Left ventricle myocardium superior (tissue), 1 donor: ENCODE measurements around the gene MAP3K2. TPM values are rescaled to one million over a fixed set of nuclear protein-coding genes. Genes with fewer than 3 reads are reported as not detected.
A peak's percentile ranks its signal among the peaks of the same experiment; 100 is the strongest.

ENCODE experiments used
- ATAC-seq: fragments of 200-7000 bp; cut with Tn5 transposase; one replicate; pipeline ENCODE4 v1.9.1; 2020; ENCODE audit warnings: mild to moderate bottlenecking, moderate library complexity
- DNase-seq: peaks from one replicate; pipeline ENCODE4 v3.0.0-alpha.2; 2020
- intact Hi-C: fragments of 100-400 bp; cut with micrococcal nuclease; formaldehyde crosslinking; loops from one replicate; pipeline ENCODE4 v1.11.0; 2022
- total RNA-seq: library from RNA; stranded (reverse); fragmentation: NEBNext Ultra II Directional; extraction: Animal tissue kit (Norgen Biotek cat#: 25700); gene quantifications from one replicate; pipeline ENCODE4 v1.2.1, GENCODE V29; 2021
- donor health status: DM: no; HTN: yes; CAD: no; lungs with severe emphysema.

The MAP3K2 gene
- total RNA-seq, 1 donor from 2014 or later: 24.9 TPM

DNA sequence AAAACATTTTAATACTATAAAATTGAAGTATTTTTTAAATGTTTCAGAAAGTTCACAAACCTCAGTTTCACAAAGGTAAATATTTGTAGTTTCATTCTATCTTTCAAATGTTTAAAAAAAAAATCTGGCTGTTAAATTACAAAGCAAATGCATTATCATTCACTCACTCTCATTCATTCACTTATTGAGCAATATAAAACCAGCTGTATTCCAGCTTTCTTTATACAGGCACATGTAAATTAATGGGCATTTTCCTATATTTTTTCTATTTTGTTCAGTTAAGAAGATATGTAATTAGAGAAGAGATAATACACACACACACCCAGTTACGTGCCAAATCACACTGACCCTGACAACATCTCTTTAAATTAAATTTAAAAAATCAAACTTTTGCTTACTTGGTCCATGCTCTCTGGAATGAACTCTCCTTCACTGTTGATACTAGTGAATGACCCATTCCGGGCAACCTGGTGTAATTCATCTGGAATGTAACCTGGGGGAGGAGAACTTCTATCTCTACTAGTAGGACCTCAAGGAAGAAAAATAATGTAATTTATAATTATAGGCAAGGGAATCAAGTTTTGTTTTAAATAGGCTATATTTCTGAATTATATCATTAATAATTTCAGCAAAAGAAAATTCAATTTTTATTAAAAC lies 61.4 kb downstream of the MAP3K2 start:
- intact Hi-C loops: no loop called here
- no peak for ATAC-seq
- no peak for DNase-seq

DNA sequence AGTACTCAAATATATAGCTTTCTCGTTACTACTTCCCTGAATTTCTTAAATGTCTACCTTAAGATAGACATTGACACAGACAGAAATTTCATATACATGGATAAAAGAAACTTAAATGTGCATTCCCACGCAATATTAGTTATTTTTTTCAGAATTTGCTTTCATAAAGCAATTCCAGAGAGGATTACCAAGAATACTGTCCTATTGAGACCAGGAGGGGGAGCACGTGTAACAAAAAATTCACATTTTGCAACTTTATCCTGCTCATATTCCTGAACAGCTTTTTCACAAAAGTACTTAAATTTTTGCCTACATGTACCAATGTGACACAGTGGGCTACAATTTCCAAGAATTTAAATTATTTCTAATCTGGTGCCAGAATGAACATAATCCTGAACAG lies 63.1 kb downstream of the MAP3K2 start:
- DNase-seq (no peak), ATAC-seq (no peak)
- intact Hi-C loops: loop anchor here (5.0 kb wide), 1 partner anchor 153 kb away; no protein-coding TSS in a partner anchor

DNA sequence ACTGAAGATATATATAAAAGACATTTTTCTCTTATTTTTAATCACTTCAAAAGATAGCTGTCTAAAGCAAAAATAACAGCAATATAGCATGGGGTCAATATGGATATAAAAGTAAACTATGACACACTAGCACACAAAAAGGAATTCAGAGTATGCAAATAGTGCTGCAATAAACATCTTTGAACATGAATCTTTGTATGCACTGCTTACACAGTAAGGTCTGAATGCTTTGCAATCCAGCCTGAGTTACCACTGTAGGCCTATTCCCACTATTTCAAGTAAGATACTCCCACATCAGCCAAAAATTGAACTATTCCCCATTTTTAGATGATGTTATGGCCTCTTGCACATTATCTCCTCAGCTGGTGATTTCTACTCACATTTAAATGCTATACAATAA lies 66.5 kb downstream of the MAP3K2 start:
- intact Hi-C loops: loop anchor here (5.0 kb wide), 1 partner anchor 156 kb away; no protein-coding TSS in a partner anchor
- no peak for DNase-seq
- no peak for ATAC-seq

DNA sequence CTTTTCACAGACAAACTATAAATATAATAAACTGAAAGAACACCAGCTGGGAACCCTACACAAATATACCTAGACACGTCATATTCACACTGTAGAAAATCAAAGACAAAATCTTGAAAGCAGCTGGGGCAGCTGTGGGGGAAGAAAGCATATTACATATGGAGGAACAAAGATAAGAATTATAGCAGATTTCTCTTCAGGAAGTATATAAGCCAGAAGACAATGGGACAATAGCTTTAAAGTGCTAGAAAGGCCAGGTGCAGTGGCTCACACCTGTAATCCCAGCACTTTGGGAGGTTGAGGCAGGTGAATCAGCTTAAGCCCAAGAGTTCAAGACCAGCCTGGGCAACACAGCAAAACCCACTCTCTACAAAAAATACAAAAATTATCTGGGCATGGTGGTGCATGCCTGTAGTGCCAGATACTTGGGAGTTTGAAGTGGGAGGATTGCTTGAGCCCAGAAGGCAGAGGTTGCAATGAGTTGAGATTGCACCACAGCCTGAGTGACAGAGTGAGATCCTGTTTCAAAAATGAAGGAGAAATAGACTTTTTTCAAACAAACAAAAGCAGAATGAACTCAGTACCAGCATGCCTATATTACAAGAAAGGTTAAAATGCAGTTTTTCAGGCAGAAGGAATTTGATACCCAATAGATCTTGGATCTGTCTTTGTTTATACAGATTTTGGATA lies 67.0 kb downstream of the MAP3K2 start:
- no peak for DNase-seq
- intact Hi-C loops: loop anchor here (5.0 kb wide), 1 partner anchor 157 kb away; no protein-coding TSS in a partner anchor
- ATAC-seq: no peak

DNA sequence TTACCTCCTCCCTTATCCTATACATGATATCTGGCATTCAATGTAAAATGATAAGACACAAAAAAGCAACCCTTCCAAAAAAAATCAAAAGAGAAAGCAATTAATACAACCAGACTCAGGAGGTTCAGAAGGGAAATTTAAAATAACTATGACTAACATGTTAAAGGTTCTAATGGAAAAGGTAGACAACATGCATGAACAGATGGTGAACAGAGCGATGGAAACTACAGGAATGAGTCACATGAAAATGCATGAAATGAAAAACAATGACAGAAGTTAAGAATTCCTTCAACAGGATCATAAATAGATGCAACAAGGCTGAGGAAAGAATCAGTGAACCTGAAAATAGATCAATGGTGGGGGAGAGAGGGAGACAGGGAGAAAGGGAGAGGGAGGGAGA lies 67.7 kb downstream of the MAP3K2 start:
- DNase-seq (no peak), ATAC-seq (no peak)
- intact Hi-C loops: loop anchor here (5.0 kb wide), 1 partner anchor 157 kb away; no protein-coding TSS in a partner anchor

DNA sequence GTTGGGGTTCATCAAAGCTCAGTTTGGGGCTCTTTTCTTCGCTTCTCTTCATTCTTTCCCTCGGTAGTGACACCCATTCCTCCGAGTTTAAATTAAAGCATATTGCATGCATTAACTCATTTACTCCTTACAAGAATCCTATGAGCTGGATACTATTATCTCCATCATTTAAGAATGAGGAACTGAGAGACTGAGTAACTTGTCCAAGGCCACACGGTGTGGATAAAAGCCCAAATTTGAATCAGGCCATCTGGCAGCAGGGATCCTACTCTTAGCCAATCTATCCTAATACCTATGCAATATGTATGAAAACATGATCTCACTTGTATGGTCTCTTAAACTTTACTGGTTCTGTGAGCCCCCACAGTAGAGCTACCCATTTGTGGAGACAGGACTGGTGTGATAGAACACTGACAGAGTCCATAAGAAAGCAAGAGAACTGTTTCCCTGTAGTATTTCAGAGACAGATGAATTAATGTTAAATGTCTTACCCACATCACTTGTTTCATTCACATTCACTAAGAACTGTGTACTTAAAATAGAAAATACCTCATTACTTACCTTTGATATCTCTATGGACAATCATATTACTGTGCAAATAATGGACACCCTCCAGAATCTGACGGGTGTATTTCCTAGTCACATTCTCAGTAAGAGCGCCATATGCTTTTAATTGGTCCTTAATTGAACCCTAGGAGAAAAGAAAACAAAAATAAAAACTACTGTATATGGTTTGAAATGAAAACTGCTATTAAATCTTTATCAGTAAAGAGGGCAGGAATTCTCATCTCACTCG lies 73.4 kb downstream of the MAP3K2 start:
- intact Hi-C loops: no loop called here
- DNase-seq: no peak
- ATAC-seq: no peak

DNA sequence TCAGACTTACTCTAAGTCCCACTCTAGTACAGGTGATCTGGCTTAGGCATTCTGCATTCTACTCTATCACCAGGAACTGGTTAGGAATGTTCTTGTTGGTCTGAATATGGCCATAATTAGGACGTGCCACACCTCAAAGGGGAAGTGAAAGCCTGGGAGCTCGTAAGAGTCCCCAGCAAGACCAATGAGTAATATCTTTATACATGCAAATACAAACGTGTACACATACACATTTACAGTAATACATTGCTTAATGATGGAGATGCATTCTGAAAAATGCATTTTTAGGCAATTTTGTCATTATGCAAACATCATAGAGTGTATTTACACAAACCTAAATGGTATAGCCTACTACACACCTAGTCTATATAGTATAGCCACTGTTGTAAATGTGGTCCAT lies 74.4 kb downstream of the MAP3K2 start:
- ATAC-seq: no peak

DNA sequence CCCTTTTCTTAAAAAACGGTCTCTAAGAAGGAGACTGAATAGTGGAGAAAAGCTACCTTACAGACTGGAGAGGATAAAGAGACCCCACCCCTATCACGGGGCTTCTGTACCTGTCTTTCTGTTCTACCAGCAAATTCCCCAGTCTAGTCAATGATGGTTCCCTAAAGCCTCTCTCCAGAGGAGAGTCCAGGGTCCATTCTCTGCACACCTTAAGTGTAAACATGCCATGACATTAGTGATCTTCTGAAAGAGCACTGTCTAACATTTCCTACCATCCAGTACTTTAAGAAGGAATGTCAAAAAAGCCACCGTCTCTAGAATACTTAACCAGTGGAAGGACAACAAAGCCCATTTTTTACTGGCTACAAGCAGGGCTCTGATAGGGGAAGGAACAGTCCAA lies 76.8 kb downstream of the MAP3K2 start:
- ATAC-seq (no peak), DNase-seq (no peak)
- intact Hi-C loops: no loop called here

More for the DNA sequence above, 74.4 kb downstream of the MAP3K2 start:
- intact Hi-C loops: no loop called here
- DNase-seq: no peak

DNA sequence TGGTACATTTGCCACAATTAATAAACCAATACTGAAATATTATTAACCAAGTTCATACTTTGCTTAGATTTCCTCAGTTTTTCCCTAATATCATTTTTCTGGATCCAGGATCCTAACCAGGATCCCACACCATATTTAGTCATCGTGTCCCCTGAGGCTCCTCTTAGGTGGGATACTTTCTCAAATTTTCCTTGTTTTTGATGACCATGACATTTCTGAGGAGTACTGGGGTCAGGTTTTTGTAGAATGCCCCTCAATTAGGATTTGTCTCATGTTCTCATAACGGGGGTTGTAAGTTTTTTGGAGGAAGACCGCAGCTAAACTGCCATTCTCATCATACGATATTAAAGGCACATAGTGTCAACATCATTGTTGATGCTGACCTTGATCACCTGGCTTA lies 78.3 kb downstream of the MAP3K2 start:
- intact Hi-C loops: no loop called here
- no peak for ATAC-seq
- no peak for DNase-seq

DNA sequence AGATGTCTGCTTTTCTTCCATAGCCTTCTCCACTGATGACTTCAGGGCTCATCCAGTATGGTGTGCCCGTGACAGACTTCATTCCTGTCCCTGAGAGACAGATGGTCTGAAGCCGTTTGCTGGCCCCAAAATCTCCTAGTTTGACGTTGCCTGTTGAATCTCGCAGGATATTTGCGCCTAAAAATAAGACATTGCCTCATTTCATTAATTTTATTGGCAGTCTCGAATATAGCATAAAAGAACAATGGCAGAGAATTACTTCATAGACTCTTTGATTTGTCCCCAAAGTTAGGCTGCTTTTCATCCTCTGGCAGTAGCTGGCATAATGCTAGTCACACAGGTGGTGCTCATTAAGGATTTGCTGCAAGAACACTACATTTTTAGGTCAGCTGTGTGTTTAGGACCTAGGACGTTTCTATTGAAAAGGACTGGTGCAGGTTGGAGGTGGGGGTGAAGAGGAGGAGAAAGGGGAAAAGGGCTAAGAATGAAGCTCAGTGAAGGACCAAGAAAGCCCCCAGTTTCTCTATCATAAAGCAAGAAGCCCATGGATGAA lies 79.1 kb downstream of the MAP3K2 start:
- DNase-seq: no peak
- intact Hi-C loops: no loop called here
- no peak for ATAC-seq

DNA sequence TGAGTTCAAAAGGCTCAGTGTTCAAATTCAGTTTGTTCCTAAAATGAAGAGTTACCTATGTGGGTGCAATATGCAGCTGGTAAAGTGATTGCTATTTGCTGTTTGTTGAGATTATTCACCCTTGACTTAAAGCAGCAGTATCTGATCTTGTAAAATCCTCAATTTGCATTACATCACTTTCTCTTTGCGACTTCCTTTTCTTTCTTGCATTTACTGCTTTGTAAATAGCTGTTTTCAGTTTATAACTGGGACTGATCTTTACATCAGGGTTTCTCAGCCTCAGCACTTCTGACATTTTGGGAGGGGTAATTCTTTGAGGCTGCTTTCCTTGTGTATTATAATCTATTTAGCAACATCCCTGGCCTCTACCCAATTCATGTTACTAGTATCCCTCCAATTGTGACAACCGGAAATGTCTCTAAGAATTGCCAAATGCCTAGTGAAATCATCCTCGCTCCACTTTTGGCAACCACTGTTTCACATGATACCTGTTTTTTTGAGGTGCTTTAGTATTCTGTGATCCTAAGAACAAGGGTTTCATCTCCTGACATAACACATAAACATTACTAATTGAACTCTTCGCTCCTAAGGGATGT lies 81.7 kb downstream of the MAP3K2 start:
- no peak for DNase-seq
- no peak for ATAC-seq
- intact Hi-C loops: no loop called here

DNA sequence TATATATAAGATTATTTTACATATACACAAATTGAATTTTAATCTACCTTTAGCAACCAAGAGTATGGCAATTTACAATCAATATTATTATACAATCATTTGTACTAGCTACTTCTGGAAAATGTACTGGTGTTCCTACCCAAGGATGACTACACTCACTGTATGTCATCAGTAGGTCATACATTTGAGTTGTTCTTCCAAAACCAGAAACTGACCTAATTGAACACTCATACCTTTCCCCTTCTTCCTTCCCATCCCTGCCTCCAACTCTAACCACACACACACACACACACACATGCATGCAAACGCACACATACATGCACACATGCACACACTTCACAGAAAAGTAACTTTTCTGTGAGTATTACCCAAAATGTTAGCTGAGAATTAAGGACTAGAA lies 85.6 kb downstream of the MAP3K2 start:
- no peak for ATAC-seq
- DNase-seq: no peak
- intact Hi-C loops: no loop called here

DNA sequence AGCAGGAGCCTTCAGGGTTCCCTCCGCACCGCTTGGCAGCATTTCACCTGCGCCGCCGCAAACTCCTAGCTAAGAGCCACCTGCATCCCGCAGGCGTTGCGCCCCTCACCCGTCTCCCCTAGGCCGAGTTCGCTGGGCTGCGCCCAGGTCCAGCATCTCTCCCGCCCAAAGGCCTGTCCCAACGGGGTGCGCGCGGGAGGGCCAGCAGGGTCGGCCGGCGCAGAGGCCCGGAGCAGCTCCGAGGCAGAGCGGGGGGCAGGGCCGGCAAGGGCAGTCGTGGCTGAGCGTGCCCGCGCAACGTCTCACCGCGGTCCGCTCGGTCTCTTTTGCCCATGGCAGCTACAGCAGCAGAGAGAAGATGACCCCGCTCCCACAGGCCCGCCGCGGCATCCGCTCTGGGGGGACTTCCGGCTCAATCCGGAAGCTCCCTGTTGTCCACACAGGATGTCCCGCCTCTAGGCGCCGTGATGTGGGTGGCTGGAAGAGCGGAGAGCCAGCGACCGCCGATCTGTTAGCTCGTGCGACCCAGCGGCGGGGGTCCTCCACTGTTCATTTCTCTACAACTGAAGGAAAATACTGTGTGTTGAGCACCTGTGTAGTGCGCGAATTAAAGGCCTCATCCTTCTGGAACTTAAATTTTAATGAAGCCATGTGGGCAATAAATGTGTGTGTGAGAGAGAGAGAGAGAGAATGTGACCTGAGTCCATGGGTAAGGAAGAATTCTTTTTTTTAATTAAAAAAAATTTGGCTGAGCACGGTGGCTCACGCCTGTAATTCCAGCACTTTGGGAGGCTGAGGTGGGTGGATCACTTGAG lies 93.8 kb downstream of the MAP3K2 start, which contains the start of gene ERCC3:
TSS of gene ERCC3 (minus strand) at position 397 of the 815 bp plus-strand sequence. CDS start at position 334, 63 bp downstream.
- intact Hi-C loops: no loop called here
- ATAC-seq (peak; percentile 98), DNase-seq (peak; percentile 93)

DNA sequence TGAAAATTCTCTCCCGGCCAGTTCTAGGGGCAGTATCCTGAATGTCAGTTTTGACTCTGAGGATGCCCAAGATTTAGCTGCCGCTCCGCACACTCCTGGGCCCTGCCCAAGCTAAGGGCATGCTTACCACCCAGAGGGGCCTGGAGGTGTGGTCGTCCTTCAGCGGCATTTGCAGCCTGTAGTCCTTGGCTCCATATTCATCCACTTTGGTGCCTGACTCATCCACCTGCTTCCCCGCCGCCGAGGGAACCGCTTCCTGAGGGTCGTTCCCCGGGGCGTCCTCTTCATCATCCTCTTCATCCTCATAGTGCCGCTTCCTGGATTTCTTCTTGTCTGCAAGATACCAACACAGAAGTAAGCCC lies 94.4 kb downstream of the MAP3K2 start:
- intact Hi-C loops: no loop called here
- ATAC-seq (peak; percentile 8), DNase-seq (no peak)

DNA sequence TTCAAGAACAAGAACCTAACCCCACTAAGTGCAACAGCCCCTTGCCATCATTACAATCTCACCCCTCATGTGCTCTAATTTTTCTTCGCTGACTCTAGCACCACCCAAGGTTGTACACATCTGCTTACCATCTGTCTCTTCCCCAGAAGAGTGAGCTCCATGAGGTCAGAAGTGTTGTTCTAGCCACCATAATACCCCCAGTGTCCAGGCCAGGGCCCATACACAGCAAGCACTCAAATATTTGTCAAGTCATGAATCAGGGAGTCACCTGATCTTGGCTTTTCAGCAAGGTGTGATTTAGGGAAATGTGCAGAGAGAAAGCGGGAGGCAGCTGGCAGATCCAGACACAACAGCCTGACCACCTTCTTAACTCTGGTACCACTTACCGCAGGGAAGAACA lies 99.5 kb downstream of the MAP3K2 start:
- intact Hi-C loops: no loop called here

DNA sequence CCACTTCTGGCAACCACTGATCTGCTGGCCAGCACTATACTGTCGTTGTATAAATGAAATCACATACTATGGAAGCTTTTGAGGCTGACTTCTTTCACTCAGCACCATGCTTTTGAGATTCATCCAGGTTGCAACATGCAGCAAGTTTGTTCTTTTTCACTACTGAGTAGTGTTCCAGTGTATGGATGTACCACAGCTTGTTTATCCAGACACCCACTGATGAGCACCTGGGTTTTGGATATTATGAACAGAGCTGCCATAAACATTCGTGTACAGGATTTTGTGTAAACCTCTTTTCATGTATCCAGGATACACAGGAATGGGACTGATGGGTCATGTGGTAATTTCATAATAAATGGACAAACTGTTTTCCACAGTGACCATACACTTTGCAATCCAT lies 104.5 kb downstream of the MAP3K2 start:
- DNase-seq: no peak
- ATAC-seq: no peak
- intact Hi-C loops: no loop called here

More for the DNA sequence above, 99.5 kb downstream of the MAP3K2 start:
- no peak for DNase-seq
- ATAC-seq: no peak

DNA sequence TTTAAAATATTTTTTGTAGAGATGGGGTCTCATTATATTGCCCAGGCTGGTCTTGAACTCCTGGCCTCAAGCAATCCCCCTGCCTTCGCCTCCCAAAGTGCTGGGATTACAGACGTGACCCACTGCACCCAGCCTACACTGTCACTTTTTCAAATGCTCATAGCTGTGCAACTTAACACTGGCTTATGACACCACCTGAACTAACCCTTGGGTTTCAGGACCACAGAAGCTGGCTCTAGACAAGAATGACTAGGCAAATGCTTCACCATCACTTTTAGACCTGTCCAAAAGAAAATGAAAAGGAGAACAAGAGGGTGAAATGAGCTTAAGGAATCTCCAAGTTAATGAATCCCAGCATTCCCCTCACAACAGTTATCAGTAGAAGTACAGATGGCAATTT lies 107.1 kb downstream of the MAP3K2 start:
- intact Hi-C loops: no loop called here
- no peak for ATAC-seq
- no peak for DNase-seq

DNA sequence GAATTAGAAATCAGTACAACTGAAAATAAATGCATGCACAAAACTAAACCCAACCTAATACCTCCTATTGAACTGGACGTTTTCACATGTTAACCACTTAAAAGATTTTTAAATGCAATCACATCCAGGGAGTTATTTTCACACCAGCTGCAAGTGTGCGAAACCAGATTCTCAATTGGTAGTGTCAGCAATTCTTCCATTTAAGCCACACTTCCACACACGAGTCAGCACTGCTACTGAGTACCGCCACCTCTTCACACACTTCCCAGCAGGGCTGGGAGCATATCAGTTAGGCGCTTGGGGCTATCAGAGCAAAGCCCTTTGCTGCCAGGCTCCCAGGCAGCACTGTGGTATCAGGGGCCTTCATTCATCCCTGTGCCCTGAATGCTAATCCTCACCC lies 108.0 kb downstream of the MAP3K2 start:
- ATAC-seq (peak; percentile 47), DNase-seq (no peak)
- intact Hi-C loops: no loop called here

DNA sequence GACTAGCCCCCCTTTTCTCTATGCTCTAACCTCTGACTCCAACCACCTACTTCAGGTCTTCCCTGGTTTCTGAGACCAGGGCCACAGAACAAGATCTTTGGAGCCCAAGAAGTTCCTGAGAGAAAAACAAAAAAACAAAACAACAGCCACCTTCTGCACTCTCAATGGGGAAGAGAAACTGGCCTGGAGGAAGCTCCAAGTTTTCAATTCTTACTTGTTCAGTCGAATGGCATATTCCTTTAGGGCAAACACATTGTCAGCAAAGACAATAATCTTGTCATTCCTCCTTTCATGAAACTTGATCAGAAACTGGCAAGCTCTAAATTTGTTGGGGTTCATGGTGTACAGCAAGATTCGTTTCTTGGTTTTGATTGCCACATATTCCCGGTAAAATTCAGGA lies 108.8 kb downstream of the MAP3K2 start:
- peak; percentile 24 for ATAC-seq

More for the DNA sequence above, 108.8 kb downstream of the MAP3K2 start:
- intact Hi-C loops: no loop called here
- no peak for DNase-seq
